ENCODE data around the gene IDE. TPM values are rescaled to one million over a fixed set of nuclear protein-coding genes. Genes with fewer than 3 reads are reported as not detected.

IDE gene
- total and polyA plus RNA-seq, 2 donors (not counting 1 experiment from before 2014, with no cell fraction given), result 7.7 to 40.9 TPM

DNA sequence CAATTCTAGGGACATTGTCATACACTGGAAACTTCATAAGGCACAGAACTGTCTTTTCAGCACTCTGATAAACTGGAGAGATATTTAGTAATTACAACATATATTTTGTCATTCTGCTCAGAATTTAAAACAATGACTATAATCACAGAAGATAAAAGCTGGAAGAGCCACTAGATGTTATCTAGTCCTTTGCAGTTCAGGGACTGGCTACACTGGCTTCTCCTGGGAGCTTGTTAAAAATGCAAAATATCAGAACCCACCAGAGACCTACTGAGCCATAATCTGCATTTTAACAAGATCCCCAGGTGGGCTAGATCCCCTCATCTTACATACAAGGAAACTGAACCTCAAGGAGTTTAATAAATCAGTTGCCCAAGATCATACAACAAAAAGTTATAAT is 32.3 kb downstream of the IDE start:
- DNase-seq (no peak), ATAC-seq (ENCODE audit: low read depth) (no peak)
- ChIA-PET POLR2A (no interaction called here), CTCF (interaction anchor here (1.3 kb wide), 2 partner anchors 21 to 24 kb away, joined by 3 to 5 read pairs; no protein-coding TSS in a partner anchor)
- H3K79me2 ChIP-seq (ENCODE audit: control insufficient read depth, insufficient read depth, low read length), result peaks cover 15% of the 10 kb centered on the region
- H3K27ac Mint-ChIP-seq, result no peak overlapping the region
- H3K27ac ChIP-seq (ENCODE audit: low read length in 2 of 2), result no peak overlapping the region
- H3K4me2 ChIP-seq (replicated peaks; ENCODE audit: low read depth, low read length, poor library complexity, severe bottlenecking), result no peak overlapping the region
- intact Hi-C loops (cut with micrococcal nuclease), result no loop called here
- TF ChIP-seq, protein P1, sequence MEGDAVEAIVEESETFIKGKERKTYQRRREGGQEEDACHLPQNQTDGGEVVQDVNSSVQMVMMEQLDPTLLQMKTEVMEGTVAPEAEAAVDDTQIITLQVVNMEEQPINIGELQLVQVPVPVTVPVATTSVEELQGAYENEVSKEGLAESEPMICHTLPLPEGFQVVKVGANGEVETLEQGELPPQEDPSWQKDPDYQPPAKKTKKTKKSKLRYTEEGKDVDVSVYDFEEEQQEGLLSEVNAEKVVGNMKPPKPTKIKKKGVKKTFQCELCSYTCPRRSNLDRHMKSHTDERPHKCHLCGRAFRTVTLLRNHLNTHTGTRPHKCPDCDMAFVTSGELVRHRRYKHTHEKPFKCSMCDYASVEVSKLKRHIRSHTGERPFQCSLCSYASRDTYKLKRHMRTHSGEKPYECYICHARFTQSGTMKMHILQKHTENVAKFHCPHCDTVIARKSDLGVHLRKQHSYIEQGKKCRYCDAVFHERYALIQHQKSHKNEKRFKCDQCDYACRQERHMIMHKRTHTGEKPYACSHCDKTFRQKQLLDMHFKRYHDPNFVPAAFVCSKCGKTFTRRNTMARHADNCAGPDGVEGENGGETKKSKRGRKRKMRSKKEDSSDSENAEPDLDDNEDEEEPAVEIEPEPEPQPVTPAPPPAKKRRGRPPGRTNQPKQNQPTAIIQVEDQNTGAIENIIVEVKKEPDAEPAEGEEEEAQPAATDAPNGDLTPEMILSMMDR (IDR thresholded peaks at IDR 0.05), result no peak
- TF ChIP-seq EZH2 (IDR thresholded peaks at IDR 0.05; ENCODE audit: borderline replicate concordance, insufficient read depth, low read depth, low read length, poor library complexity, severe bottlenecking), result no peak
- no peak overlapping the region for H2AFZ ChIP-seq (ENCODE audit: insufficient read depth, low read depth, low read length, poor library complexity, severe bottlenecking)
- H3K27me3 ChIP-seq (replicated peaks in 1 of 4; ENCODE audit: control extremely low read depth in 1 of 4, control insufficient read depth in 3 of 4, insufficient read depth in 4 of 4, low read length in 3 of 4), result no peaks in the 10 kb centered on the region
- H3K4me3 ChIP-seq (ENCODE audit: control extremely low read depth in 1 of 5, extremely low read depth in 1 of 5, insufficient read depth in 1 of 5, low read depth in 2 of 5, low read length in 4 of 5), result no peak overlapping the region
- H4K20me1 ChIP-seq (ENCODE audit: control insufficient read depth, insufficient read depth, low read length, poor library complexity, severe bottlenecking), result no peaks in the 10 kb centered on the region
- H3K9me3 Mint-ChIP-seq (ENCODE audit: insufficient read depth), result no peaks in the 10 kb centered on the region
- H3K4me1 Mint-ChIP-seq, result peaks cover 38% of the 10 kb centered on the region
- H3K27me3 Mint-ChIP-seq, result no peaks in the 10 kb centered on the region
- no peak overlapping the region for H3K4me3 Mint-ChIP-seq
- no peak overlapping the region for H3K9ac ChIP-seq (ENCODE audit: low read length)
- H3K9me3 ChIP-seq (ENCODE audit: control extremely low read depth in 1 of 3, control insufficient read depth in 2 of 3, insufficient read depth in 1 of 3, low read length in 2 of 3), result no peaks in the 10 kb centered on the region
- H3K4me1 ChIP-seq (ENCODE audit: control insufficient read depth in 2 of 2, insufficient read depth in 2 of 2, low read length in 2 of 2), result peaks cover 5 to 11% of the 10 kb centered on the region in 2 donors
- no peaks in the 10 kb centered on the region for H3K36me3 ChIP-seq (replicated peaks in 1 of 2; ENCODE audit: control extremely low read depth in 1 of 2, control insufficient read depth in 1 of 2, extremely low read depth in 1 of 2, insufficient read depth in 2 of 2, low read length in 1 of 2)

DNA sequence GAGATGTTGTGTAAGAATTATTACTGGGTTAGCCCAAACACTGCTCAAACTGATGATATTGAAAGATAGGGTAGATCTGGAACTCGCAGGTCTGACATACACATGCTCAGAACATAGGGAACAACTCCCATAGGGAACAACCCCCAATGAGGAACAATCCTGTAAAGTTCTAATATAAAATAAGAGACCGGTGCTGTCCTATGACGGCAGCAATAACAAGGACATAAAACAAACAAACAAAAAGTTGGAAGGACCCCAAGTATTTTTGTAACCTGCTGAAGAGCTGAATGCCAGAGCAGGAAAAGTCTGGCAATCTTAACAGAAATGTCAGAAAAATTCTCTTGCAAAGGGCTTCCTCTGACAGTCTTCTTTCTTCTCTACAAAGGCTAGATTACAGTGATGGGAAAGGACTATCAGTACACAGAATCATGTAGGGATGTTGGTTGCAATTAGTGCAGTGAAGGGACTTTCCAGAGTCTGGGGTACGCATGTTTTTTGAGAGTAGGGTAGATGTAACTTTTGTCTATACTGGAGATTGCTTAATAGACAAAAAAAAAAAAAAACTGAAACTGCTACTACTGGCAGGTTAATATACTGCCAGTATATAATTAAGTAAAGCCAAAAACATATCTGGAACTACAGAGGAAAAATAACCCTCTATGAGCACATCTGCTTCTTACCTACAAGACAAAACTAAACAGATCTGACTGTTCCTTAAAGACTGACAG is 35.5 kb downstream of the IDE start:
- peaks cover 3 to 8% of the 10 kb centered on the region in 2 experiments for H3K36me3 ChIP-seq (replicated peaks in 1 of 2; ENCODE audit: control extremely low read depth in 1 of 2, control insufficient read depth in 1 of 2, extremely low read depth in 1 of 2, insufficient read depth in 2 of 2, low read length in 1 of 2)
- no peaks in the 10 kb centered on the region for H3K27me3 Mint-ChIP-seq
- H2AFZ ChIP-seq (ENCODE audit: insufficient read depth, low read depth, low read length, poor library complexity, severe bottlenecking), result no peak overlapping the region
- peaks cover 26% of the 10 kb centered on the region for H3K4me1 Mint-ChIP-seq
- no peaks in the 10 kb centered on the region for H4K20me1 ChIP-seq (ENCODE audit: control insufficient read depth, insufficient read depth, low read length, poor library complexity, severe bottlenecking)
- no CpG with 5 or more reads among the region's 4 CpGs for WGBS (ENCODE audit: insufficient coverage)
- no peak for TF ChIP-seq EZH2 (IDR thresholded peaks at IDR 0.05; ENCODE audit: borderline replicate concordance, insufficient read depth, low read depth, low read length, poor library complexity, severe bottlenecking)
- TF ChIP-seq, protein P1 (IDR thresholded peaks at IDR 0.05), result no peak
- no peak for DNase-seq
- H3K4me1 ChIP-seq (ENCODE audit: control insufficient read depth in 2 of 2, insufficient read depth in 2 of 2, low read length in 2 of 2), result peaks cover 0 to 5% of the 10 kb centered on the region in 2 donors
- ChIA-PET CTCF (no interaction called here), POLR2A (interaction anchor here (0.6 kb wide), 1 partner anchor 450 kb away, joined by 5 read pairs; no protein-coding TSS in a partner anchor)
- H3K27ac Mint-ChIP-seq, result no peak overlapping the region
- H3K9ac ChIP-seq (ENCODE audit: low read length), result no peak overlapping the region
- H3K27ac ChIP-seq (ENCODE audit: low read length in 2 of 2), result no peak overlapping the region
- no peak for ATAC-seq (ENCODE audit: low read depth)
- no peaks in the 10 kb centered on the region for H3K9me3 ChIP-seq (ENCODE audit: control extremely low read depth in 1 of 3, control insufficient read depth in 2 of 3, insufficient read depth in 1 of 3, low read length in 2 of 3)
- H3K4me2 ChIP-seq (replicated peaks; ENCODE audit: low read depth, low read length, poor library complexity, severe bottlenecking), result no peak overlapping the region
- H3K4me3 ChIP-seq (ENCODE audit: control extremely low read depth in 1 of 5, extremely low read depth in 1 of 5, insufficient read depth in 1 of 5, low read depth in 2 of 5, low read length in 4 of 5), result no peak overlapping the region
- no peaks in the 10 kb centered on the region for H3K9me3 Mint-ChIP-seq (ENCODE audit: insufficient read depth)
- H3K27me3 ChIP-seq (replicated peaks in 1 of 4; ENCODE audit: control extremely low read depth in 1 of 4, control insufficient read depth in 3 of 4, insufficient read depth in 4 of 4, low read length in 3 of 4), result no peaks in the 10 kb centered on the region
- H3K4me3 Mint-ChIP-seq, result no peak overlapping the region
- peaks cover 6% of the 10 kb centered on the region for H3K79me2 ChIP-seq (ENCODE audit: control insufficient read depth, insufficient read depth, low read length)
- intact Hi-C loops (cut with micrococcal nuclease), result no loop called here
